Subcutaneous abdominal adipose tissue (tissue), 5 donors: Measurements from ENCODE around the gene DYNLL2.
"Not testable (repeated sequence)": the region's sequence is repeated elsewhere in the genome, so short reads cannot be mapped to it uniquely, and the experiment has no call there.

Experiments
- H3K27ac ChIP-seq: one replicate; pipeline ENCODE4 v1.7.0; 2013; ENCODE audit warnings: low read depth, mild to moderate bottlenecking, inconsistent platforms, low read length, moderate library complexity
- H3K27me3 ChIP-seq, 5 donors: one replicate each; pipeline ENCODE4 v1.7.0; 2013; ENCODE audit warnings: low read length in 5 of 5, inconsistent platforms in 1 of 5; ENCODE audit not compliant: control insufficient read depth in 5 of 5, insufficient read depth in 4 of 5
- H3K36me3 ChIP-seq, 5 donors: one replicate each; pipeline ENCODE4 v1.7.0; 2013; ENCODE audit warnings: low read length in 5 of 5; ENCODE audit not compliant: control insufficient read depth in 5 of 5, insufficient read depth in 5 of 5
- H3K4me1 ChIP-seq, 5 donors: one replicate each; pipeline ENCODE4 v1.7.0; 2013; ENCODE audit warnings: low read length in 5 of 5, mild to moderate bottlenecking in 3 of 5, moderate library complexity in 1 of 5; ENCODE audit not compliant: control insufficient read depth in 5 of 5, insufficient read depth in 5 of 5
- H3K4me3 ChIP-seq, 5 donors: one replicate each; pipeline ENCODE4 v1.7.0; 2013; ENCODE audit warnings: low read length in 5 of 5, low read depth in 1 of 5
- H3K9ac ChIP-seq, 5 donors: one replicate each; pipeline ENCODE4 v1.7.0; 2013; ENCODE audit warnings: low read length in 5 of 5, mild to moderate bottlenecking in 4 of 5, moderate library complexity in 3 of 5
- H3K9me3 ChIP-seq, 5 donors: one replicate each; pipeline ENCODE4 v1.7.0; 2013; ENCODE audit warnings: low read length in 5 of 5; ENCODE audit not compliant: control insufficient read depth in 5 of 5
- donor health status: healthy.
- donor health status: healthy.
- donor health status: healthy.
- donor health status: healthy.
- donor health status: healthy.

The DYNLL2 gene

GRCh38 chr17:58097384-58098088 is 14.3 kb downstream of the DYNLL2 start:
- Histone ChIP-seq H3K9me3 (no peaks in the 10 kb centered on the region), H3K9ac (no peak overlapping the region), H3K4me3 (no peak overlapping the region), H3K27ac (no peak overlapping the region), H3K4me1 (no peaks in the 10 kb centered on the region), H3K36me3 (peaks cover 3 to 20% (median 19%) of the 10 kb centered on the region in 5 donors), H3K27me3 (no peaks in the 10 kb centered on the region)

DNA sequence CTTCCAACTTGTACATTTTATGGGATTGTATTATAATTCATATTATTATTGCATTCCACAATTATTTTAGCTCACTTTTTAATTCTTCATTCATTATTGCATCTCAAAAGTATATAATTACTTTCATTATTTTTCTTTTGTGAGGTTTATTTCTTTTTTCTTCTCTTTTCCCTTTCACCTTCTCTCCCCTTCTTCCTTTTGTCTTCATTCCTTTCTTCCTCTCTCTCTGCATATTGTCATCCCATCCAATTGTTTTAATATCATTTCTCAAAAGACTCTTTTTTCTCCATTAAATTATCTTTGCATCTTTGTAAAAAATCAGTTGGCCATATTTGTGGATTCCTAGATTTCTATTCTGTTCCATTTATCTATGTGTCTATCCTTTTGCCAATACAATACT is 17.3 kb downstream of the DYNLL2 start:
- Histone ChIP-seq H3K27ac (no peak overlapping the region), H3K36me3 (no peaks in the 10 kb centered on the region), H3K4me1 (no peaks in the 10 kb centered on the region)

GRCh38 chr17:58101898-58102297 is 18.7 kb downstream of the DYNLL2 start:
- H3K4me1 ChIP-seq, H3K9ac ChIP-seq, H3K4me3 ChIP-seq, H3K27me3 ChIP-seq, H3K9me3 ChIP-seq, H3K27ac ChIP-seq, H3K36me3 ChIP-seq: not testable (repeated sequence)

More for the DNA sequence above, 17.3 kb downstream of the DYNLL2 start:
- no peak overlapping the region for H3K4me3 ChIP-seq
- H3K9me3 ChIP-seq, result no peaks in the 10 kb centered on the region
- no peak overlapping the region for H3K9ac ChIP-seq
- no peaks in the 10 kb centered on the region for H3K27me3 ChIP-seq

DNA sequence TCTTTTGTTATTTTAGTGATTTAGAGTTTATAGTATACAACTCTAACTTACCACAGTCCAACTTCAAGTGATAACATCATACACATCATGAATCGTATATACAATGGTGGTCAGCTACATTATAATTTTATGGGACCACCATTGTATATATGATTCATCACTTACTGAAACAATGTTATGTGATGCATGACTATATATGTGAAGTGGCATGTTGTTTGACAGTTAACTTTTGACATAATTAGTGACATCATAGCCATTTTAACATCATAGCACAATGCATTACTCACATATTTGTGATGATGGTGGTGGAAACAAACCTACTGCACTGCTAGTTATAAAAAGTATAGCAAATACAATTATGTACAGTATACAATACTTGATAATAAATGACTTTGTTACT is 21.9 kb downstream of the DYNLL2 start:
- Histone ChIP-seq H3K36me3 (no peaks in the 10 kb centered on the region), H3K27ac (no peak overlapping the region), H3K9me3 (no peaks in the 10 kb centered on the region), H3K4me1 (no peaks in the 10 kb centered on the region), H3K9ac (no peak overlapping the region), H3K27me3 (no peaks in the 10 kb centered on the region), H3K4me3 (no peak overlapping the region)

DNA sequence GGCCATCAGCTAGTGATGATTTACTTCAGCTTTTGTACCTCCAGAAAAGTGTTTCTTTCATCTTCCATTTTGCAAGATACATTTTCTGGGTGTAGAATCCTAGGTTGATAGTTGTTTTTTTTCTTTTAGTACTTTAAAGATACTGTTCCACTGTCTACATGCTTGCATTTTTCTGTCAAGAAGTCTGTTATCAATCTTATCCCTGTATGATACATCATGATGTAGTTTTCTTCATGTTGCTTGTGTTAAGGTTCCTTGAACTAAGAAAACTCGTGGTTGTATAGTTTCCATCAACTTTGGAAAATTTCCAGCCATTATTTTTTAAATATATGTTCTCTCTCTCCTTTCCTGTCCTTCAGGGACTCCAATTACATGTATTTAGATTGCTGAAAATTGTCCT is 24.1 kb downstream of the DYNLL2 start:
- H3K27ac ChIP-seq, result no peak overlapping the region
- no peaks in the 10 kb centered on the region for H3K4me1 ChIP-seq
- no peaks in the 10 kb centered on the region for H3K36me3 ChIP-seq
- H3K9me3 ChIP-seq, result no peaks in the 10 kb centered on the region
- peaks cover 0 to 2% (median 0%) of the 10 kb centered on the region in 5 donors for H3K27me3 ChIP-seq
- H3K9ac ChIP-seq, result no peak overlapping the region
- no peak overlapping the region for H3K4me3 ChIP-seq

DNA sequence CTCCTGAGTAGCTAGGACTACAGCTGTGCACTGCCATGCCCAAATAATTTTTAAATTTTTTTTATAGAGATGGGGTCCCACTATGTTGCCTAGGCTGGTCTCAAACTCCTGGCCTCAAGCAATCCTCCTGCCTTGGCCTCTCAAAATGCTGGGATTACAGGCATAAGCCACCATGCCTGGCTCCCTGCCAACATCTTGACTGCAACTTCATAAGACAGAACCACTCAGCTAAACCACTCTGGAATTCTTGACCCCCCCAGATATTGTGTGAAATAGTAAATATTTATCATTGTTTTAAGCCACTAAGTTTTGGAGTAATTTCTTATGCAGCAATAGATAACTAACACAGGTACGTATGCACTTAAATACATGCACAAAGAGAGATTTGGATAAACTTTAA is 26.0 kb downstream of the DYNLL2 start:
- H3K36me3 ChIP-seq, result no peaks in the 10 kb centered on the region
- no peak overlapping the region for H3K27ac ChIP-seq
- no peaks in the 10 kb centered on the region for H3K4me1 ChIP-seq
- H3K9ac ChIP-seq, result no peak overlapping the region
- H3K4me3 ChIP-seq, result no peak overlapping the region
- H3K9me3 ChIP-seq, result no peaks in the 10 kb centered on the region
- peaks cover 0 to 2% (median 0%) of the 10 kb centered on the region in 5 donors for H3K27me3 ChIP-seq

DNA sequence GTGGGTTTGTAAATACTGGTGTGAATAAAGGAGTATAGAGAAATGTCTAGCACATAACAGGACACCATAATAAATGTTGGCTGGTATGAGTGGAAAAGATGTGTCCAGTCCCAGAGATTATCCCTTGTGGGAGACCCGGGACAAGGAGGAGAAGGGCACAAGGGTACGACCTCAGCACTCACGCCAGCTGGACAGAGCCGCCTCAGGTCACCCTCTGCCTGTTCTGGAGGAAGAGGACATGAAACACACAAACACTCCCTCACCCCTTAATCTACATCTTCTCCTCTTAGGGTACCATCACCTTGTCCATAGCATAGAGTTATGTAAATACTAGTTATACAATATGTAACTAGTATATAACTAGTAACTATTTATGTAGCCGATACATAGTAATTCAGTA is 26.8 kb downstream of the DYNLL2 start:
- Histone ChIP-seq H3K27ac (no peak overlapping the region), H3K27me3 (peaks cover 0 to 2% (median 0%) of the 10 kb centered on the region in 5 donors), H3K9ac (no peak overlapping the region), H3K4me3 (no peak overlapping the region), H3K9me3 (no peaks in the 10 kb centered on the region), H3K4me1 (no peaks in the 10 kb centered on the region), H3K36me3 (no peaks in the 10 kb centered on the region)

DNA sequence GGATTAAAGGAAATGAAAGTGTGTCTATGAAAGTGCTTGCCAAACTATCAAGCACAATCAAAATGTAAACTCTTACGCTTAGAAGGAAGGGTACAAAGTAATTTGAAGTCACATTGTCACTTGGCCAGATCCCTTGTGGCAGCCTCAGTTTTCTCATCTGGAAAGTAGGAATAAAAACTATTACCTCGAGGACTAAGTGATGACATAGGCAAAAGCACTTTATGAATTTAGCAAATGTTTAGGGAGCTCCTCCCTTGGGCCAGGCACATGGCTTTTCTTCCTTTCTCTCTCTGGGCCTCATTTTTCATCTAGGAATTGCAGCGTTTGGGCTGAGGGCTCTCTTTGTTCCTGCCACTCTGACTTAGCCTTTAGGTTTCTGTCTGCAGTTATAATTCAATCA is 28.5 kb downstream of the DYNLL2 start:
- peaks cover 3 to 12% (median 8%) of the 10 kb centered on the region in 5 donors for H3K27me3 ChIP-seq
- no peak overlapping the region for H3K9ac ChIP-seq
- no peak overlapping the region for H3K4me3 ChIP-seq
- H3K27ac ChIP-seq, result no peak overlapping the region
- H3K4me1 ChIP-seq, result no peaks in the 10 kb centered on the region
- no peaks in the 10 kb centered on the region for H3K36me3 ChIP-seq
- no peaks in the 10 kb centered on the region for H3K9me3 ChIP-seq

GRCh38 chr17:58112970-58113631 is 29.9 kb downstream of the DYNLL2 start:
- H3K4me1 ChIP-seq, result no peaks in the 10 kb centered on the region
- H3K27me3 ChIP-seq, result peaks cover 3 to 13% (median 10%) of the 10 kb centered on the region in 5 donors
- H3K27ac ChIP-seq, result no peak overlapping the region
- H3K9me3 ChIP-seq, result no peaks in the 10 kb centered on the region
- no peak overlapping the region for H3K9ac ChIP-seq
- no peak overlapping the region for H3K4me3 ChIP-seq
- H3K36me3 ChIP-seq, result no peaks in the 10 kb centered on the region

- Histone ChIP-seq H3K4me1 (no peaks in the 10 kb centered on the region), H3K27me3 (peaks cover 3 to 13% (median 12%) of the 10 kb centered on the region in 5 donors), H3K27ac (no peak overlapping the region), H3K4me3 (no peak overlapping the region), H3K9ac (no peak overlapping the region), H3K36me3 (no peaks in the 10 kb centered on the region), H3K9me3 (no peaks in the 10 kb centered on the region)
These were observed 30.7 kb downstream of the DYNLL2 start for GRCh38 chr17:58113947-58114346.
